KMS-11 (cell line): ENCODE measurements around the gene PPM1G.
A peak's percentile ranks its signal among the peaks of the same experiment; 100 is the strongest.

Experiments
- H2AFZ ChIP-seq: fragments of 200-600 bp; sonication (generic); 2 replicates; pipeline ENCODE4 v1.6.1; 2016; ENCODE audit warnings: antibody characterized with exemption, mixed run types, low read depth
- H3K27ac ChIP-seq: fragments of 200-600 bp; sonication (generic); 2 replicates; pipeline ENCODE4 v1.6.1; 2016; ENCODE audit warnings: mild to moderate bottlenecking, mixed run types
- H3K27me3 ChIP-seq: fragments of 200-600 bp; sonication (generic); 2 replicates; pipeline ENCODE4 v1.6.1; 2017; ENCODE audit warnings: mild to moderate bottlenecking, low read depth, mixed run types, moderate library complexity; ENCODE audit not compliant: insufficient read depth
- H3K36me3 ChIP-seq: fragments of 200-600 bp; sonication (generic); 2 replicates; pipeline ENCODE4 v1.6.1; 2017; ENCODE audit warnings: mild to moderate bottlenecking, mixed run types; ENCODE audit not compliant: insufficient read depth
- H3K4me1 ChIP-seq: fragments of 200-600 bp; sonication (generic); 2 replicates; pipeline ENCODE4 v1.6.1; 2016; ENCODE audit warnings: mild to moderate bottlenecking, low read depth, mixed run types; ENCODE audit not compliant: poor library complexity, severe bottlenecking
- H3K4me2 ChIP-seq: fragments of 200-600 bp; sonication (generic); 2 replicates; pipeline ENCODE4 v1.7.0; 2016; ENCODE audit warnings: mild to moderate bottlenecking, mixed run types
- H3K4me3 ChIP-seq: fragments of 200-600 bp; sonication (generic); IDR thresholded peaks from 2 replicates; pipeline ENCODE4 v1.6.1; 2017; ENCODE audit warnings: low read depth, low read length, mixed read lengths; ENCODE audit not compliant: insufficient read depth
- H3K79me2 ChIP-seq: fragments of 200-600 bp; sonication (generic); 2 replicates; pipeline ENCODE4 v1.6.1; 2016; ENCODE audit warnings: low read depth, mixed run types; ENCODE audit not compliant: insufficient read depth
- H3K9ac ChIP-seq: fragments of 200-600 bp; sonication (generic); 2 replicates; pipeline ENCODE4 v1.6.1; 2016; ENCODE audit warnings: mild to moderate bottlenecking, mixed run types
- H4K20me1 ChIP-seq: fragments of 200-600 bp; sonication (generic); 2 replicates; pipeline ENCODE4 v1.6.1; 2016; ENCODE audit warnings: mild to moderate bottlenecking, mixed run types; ENCODE audit not compliant: insufficient read depth
- TF ChIP-seq, protein P1 (sequence below): fragments of 200-600 bp; sonication (generic); conservative IDR thresholded peaks from 2 replicates; pipeline ENCODE4 v1.6.1; 2017; ENCODE audit warnings: low read depth, mild to moderate bottlenecking, antibody characterized with exemption, low read length, moderate library complexity, mixed read lengths

The PPM1G gene

DNA sequence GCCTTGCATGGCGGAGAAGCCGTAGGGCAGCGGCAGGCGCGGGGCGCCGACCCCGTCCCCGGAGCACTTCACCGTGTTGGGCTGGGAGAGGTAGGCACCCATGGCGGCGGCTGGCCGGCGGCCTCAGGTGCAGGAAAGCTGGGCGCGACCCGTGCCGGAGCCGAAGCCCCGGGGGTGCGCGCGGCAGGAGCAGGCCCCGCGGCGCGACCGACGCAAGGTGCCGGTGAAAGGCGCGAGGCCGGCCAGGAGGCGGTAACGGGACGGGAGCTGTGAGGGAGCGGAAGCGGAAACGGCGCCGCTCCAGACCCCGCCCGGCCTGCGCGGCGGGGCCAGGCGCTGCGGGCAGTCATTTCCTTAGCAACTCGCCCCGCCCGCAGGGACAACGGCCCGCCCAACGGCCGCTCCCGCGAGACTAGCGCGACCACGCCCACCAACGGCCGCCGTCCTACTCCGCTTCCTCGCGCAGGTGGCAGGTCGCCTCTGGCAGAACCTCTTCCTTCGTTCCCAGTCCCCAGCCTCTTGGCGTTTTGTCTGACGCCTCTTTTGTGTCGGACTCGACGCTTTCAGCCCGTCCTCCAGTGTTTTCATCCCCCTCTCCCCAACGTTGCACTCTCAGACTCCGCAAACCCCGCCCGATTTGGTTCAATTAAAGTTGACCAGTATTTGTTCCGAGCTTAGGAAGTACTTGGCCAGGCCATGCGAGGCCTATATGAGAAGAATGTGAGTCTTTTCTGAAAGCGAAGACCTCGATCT is at the start of gene PPM1G:
TSS of gene PPM1G (minus strand) at position 271 of the 753 bp plus-strand sequence. CDS start at position 102, 169 bp downstream.
- Histone ChIP-seq H4K20me1 (peaks cover 16% of the 10 kb centered on the region; the same call in 1 of the 2 replicates), H3K27ac (peak within 1 kb of the TSS; percentile 73), H3K4me1 (peaks cover 23% of the 10 kb centered on the region), H3K4me3 (peak within 1 kb of the TSS; percentile 80), H2AFZ (peak within 1 kb of the TSS; percentile 89), H3K9ac (peak within 1 kb of the TSS; percentile 85), H3K36me3 (no peaks in the 10 kb centered on the region), H3K79me2 (peaks cover 48% of the 10 kb centered on the region), H3K27me3 (no peaks in the 10 kb centered on the region), H3K4me2 (peak within 1 kb of the TSS; percentile 100)
- TF ChIP-seq, protein P1, sequence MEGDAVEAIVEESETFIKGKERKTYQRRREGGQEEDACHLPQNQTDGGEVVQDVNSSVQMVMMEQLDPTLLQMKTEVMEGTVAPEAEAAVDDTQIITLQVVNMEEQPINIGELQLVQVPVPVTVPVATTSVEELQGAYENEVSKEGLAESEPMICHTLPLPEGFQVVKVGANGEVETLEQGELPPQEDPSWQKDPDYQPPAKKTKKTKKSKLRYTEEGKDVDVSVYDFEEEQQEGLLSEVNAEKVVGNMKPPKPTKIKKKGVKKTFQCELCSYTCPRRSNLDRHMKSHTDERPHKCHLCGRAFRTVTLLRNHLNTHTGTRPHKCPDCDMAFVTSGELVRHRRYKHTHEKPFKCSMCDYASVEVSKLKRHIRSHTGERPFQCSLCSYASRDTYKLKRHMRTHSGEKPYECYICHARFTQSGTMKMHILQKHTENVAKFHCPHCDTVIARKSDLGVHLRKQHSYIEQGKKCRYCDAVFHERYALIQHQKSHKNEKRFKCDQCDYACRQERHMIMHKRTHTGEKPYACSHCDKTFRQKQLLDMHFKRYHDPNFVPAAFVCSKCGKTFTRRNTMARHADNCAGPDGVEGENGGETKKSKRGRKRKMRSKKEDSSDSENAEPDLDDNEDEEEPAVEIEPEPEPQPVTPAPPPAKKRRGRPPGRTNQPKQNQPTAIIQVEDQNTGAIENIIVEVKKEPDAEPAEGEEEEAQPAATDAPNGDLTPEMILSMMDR: no peak

DNA sequence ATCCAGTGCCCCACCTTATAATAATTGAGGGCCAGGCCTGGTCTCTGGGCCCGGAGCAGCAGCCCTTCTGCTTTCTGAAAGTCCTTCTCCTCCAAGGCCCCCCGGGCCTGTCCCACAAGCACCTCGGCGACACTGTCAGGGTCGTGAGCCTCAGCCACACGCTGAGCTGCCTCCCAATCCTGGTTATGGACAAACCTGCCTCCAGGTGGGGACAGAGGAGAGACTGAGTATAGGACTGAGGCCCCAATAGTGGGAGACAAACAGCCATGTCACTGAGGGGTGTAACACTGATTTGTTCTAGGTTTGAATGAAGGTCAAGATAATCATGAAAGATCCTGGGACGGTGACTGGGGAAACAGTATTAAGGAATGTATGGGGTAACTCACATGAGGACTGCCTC is 44.6 kb upstream of the PPM1G start:
- no peaks in the 10 kb centered on the region for H4K20me1 ChIP-seq
- H3K4me2 ChIP-seq: no peak overlapping the region
- H3K9ac ChIP-seq: no peak overlapping the region
- H3K4me3 ChIP-seq: no peak overlapping the region
- no peaks in the 10 kb centered on the region for H3K79me2 ChIP-seq
- no peaks in the 10 kb centered on the region for H3K27me3 ChIP-seq
- TF ChIP-seq, protein P1: no peak
- no peak overlapping the region for H2AFZ ChIP-seq
- no peaks in the 10 kb centered on the region for H3K36me3 ChIP-seq
- H3K27ac ChIP-seq: no peak overlapping the region
- no peaks in the 10 kb centered on the region for H3K4me1 ChIP-seq

DNA sequence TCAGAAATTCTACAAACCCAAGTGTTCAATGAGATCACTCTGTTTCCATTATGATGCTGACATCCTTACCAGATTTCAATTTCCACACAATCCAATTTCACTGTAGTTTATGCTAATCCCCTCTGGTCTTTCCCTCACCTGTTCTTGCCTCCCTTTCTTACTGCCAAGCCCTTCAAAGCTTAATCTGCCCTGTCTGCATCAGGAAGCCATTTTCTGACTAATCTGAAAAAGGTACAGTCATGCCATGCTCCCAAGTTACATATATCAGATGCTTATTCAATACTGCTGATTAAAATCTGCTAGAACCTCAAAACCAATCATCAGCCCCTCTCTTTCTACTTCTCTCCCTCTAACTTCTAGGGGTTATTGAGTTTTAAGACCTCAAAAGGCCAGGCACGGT is 41.7 kb upstream of the PPM1G start:
- Histone ChIP-seq H3K4me2 (no peak overlapping the region), H4K20me1 (no peaks in the 10 kb centered on the region), H3K27ac (no peak overlapping the region), H3K4me1 (peaks cover 3% of the 10 kb centered on the region), H3K4me3 (no peak overlapping the region), H3K79me2 (no peaks in the 10 kb centered on the region), H3K9ac (no peak overlapping the region), H3K27me3 (no peaks in the 10 kb centered on the region), H2AFZ (no peak overlapping the region), H3K36me3 (no peaks in the 10 kb centered on the region)
- TF ChIP-seq, protein P1: no peak

DNA sequence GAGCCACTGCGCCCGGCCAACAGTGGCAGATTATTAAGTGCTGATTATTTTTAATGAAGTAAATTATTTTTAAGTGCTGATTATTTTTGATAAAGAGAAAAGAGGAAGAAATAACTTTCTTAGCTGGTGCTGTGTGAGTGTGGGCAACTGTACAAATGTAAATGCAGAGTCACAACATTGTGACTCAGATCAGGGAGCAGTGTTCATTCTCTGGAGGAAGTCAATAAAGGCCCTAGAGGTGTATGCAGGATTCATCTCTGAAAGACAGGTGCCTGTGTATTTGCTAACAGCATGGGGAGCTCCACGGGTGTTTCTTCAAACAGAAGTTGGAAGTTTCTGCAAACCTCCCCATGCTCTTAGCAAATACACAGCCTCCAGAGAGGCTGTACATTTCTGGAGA is 39.0 kb upstream of the PPM1G start:
- TF ChIP-seq, protein P1: no peak
- no peaks in the 10 kb centered on the region for H3K79me2 ChIP-seq
- no peaks in the 10 kb centered on the region for H3K36me3 ChIP-seq
- no peak overlapping the region for H3K4me3 ChIP-seq
- peaks cover 5% of the 10 kb centered on the region for H3K4me1 ChIP-seq
- H3K9ac ChIP-seq: no peak overlapping the region
- no peaks in the 10 kb centered on the region for H4K20me1 ChIP-seq
- H2AFZ ChIP-seq: no peak overlapping the region
- no peaks in the 10 kb centered on the region for H3K27me3 ChIP-seq
- H3K27ac ChIP-seq: no peak overlapping the region
- H3K4me2 ChIP-seq: no peak overlapping the region
